ENCODE data around the gene DCX.

The DCX gene

GRCh38 chrX:111394569-111394968 is 17.4 kb downstream of the DCX start:
- Mint-ChIP-seq H3K4me1 (ENCODE audit: low read depth) (no peaks in the 10 kb centered on the region), H3K27ac (no peak overlapping the region), H3K36me3 (ENCODE audit: low read depth) (no peaks in the 10 kb centered on the region), H3K9me3 (no peaks in the 10 kb centered on the region), H3K4me3 (no peak overlapping the region), H3K27me3 (no peaks in the 10 kb centered on the region)
- intact Hi-C loops (cut with micrococcal nuclease) = no loop called here

- no peaks in the 10 kb centered on the region for H3K9me3 Mint-ChIP-seq
- H3K4me1 Mint-ChIP-seq (ENCODE audit: low read depth) = no peaks in the 10 kb centered on the region
These were observed 24.4 kb downstream of the DCX start for GRCh38 chrX:111387470-111388070.

GRCh38 chrX:111386615-111387233 is 25.3 kb downstream of the DCX start:
- Mint-ChIP-seq H3K27ac (no peak overlapping the region), H3K27me3 (no peaks in the 10 kb centered on the region), H3K4me1 (ENCODE audit: low read depth) (no peaks in the 10 kb centered on the region), H3K9me3 (no peaks in the 10 kb centered on the region), H3K4me3 (no peak overlapping the region), H3K36me3 (ENCODE audit: low read depth) (no peaks in the 10 kb centered on the region)
- intact Hi-C loops (cut with micrococcal nuclease) = no loop called here

More at GRCh38 chrX:111387470-111388070, 24.4 kb downstream of the DCX start:
- Mint-ChIP-seq H3K27me3 (no peaks in the 10 kb centered on the region), H3K4me3 (no peak overlapping the region), H3K36me3 (ENCODE audit: low read depth) (no peaks in the 10 kb centered on the region), H3K27ac (no peak overlapping the region)
- intact Hi-C loops (cut with micrococcal nuclease) = no loop called here

- intact Hi-C loops (cut with micrococcal nuclease) = no loop called here
- Mint-ChIP-seq H3K9me3 (no peaks in the 10 kb centered on the region), H3K4me3 (no peak overlapping the region), H3K4me1 (ENCODE audit: low read depth) (no peaks in the 10 kb centered on the region), H3K27me3 (no peaks in the 10 kb centered on the region), H3K36me3 (ENCODE audit: low read depth) (no peaks in the 10 kb centered on the region), H3K27ac (no peak overlapping the region)
These were observed 25.9 kb downstream of the DCX start for GRCh38 chrX:111386077-111386476.

- Mint-ChIP-seq H3K4me1 (ENCODE audit: low read depth) (no peaks in the 10 kb centered on the region), H3K4me3 (no peak overlapping the region), H3K36me3 (ENCODE audit: low read depth) (no peaks in the 10 kb centered on the region), H3K27ac (no peak overlapping the region), H3K9me3 (no peaks in the 10 kb centered on the region), H3K27me3 (no peaks in the 10 kb centered on the region)
- intact Hi-C loops (cut with micrococcal nuclease) = no loop called here
These were observed 29.7 kb downstream of the DCX start for GRCh38 chrX:111382277-111382676.

GRCh38 chrX:111376897-111377578 is 35.0 kb downstream of the DCX start:
- Mint-ChIP-seq H3K27me3 (no peaks in the 10 kb centered on the region), H3K9me3 (no peaks in the 10 kb centered on the region), H3K4me1 (ENCODE audit: low read depth) (no peaks in the 10 kb centered on the region), H3K27ac (no peak overlapping the region), H3K36me3 (ENCODE audit: low read depth) (no peaks in the 10 kb centered on the region), H3K4me3 (no peak overlapping the region)
- intact Hi-C loops (cut with micrococcal nuclease) = no loop called here

GRCh38 chrX:111376486-111376885 is 35.5 kb downstream of the DCX start:
- H3K36me3 Mint-ChIP-seq (ENCODE audit: low read depth) = no peaks in the 10 kb centered on the region
- H3K4me1 Mint-ChIP-seq (ENCODE audit: low read depth) = no peaks in the 10 kb centered on the region
- no peaks in the 10 kb centered on the region for H3K27me3 Mint-ChIP-seq
- intact Hi-C loops (cut with micrococcal nuclease) = no loop called here
- no peak overlapping the region for H3K27ac Mint-ChIP-seq
- H3K9me3 Mint-ChIP-seq = no peaks in the 10 kb centered on the region
- no peak overlapping the region for H3K4me3 Mint-ChIP-seq

GRCh38 chrX:111375747-111376146 is 36.2 kb downstream of the DCX start:
- Mint-ChIP-seq H3K27ac (no peak overlapping the region), H3K27me3 (no peaks in the 10 kb centered on the region), H3K9me3 (no peaks in the 10 kb centered on the region), H3K36me3 (ENCODE audit: low read depth) (no peaks in the 10 kb centered on the region), H3K4me1 (ENCODE audit: low read depth) (no peaks in the 10 kb centered on the region), H3K4me3 (no peak overlapping the region)
- intact Hi-C loops (cut with micrococcal nuclease) = no loop called here

- Mint-ChIP-seq H3K4me1 (ENCODE audit: low read depth) (no peaks in the 10 kb centered on the region), H3K4me3 (no peak overlapping the region), H3K27me3 (no peaks in the 10 kb centered on the region), H3K9me3 (no peaks in the 10 kb centered on the region), H3K27ac (no peak overlapping the region), H3K36me3 (ENCODE audit: low read depth) (no peaks in the 10 kb centered on the region)
- intact Hi-C loops (cut with micrococcal nuclease) = no loop called here
These were observed 39.9 kb downstream of the DCX start for GRCh38 chrX:111372086-111372485.

- Mint-ChIP-seq H3K9me3 (no peaks in the 10 kb centered on the region), H3K27ac (no peak overlapping the region), H3K4me1 (ENCODE audit: low read depth) (no peaks in the 10 kb centered on the region), H3K27me3 (no peaks in the 10 kb centered on the region), H3K36me3 (ENCODE audit: low read depth) (no peaks in the 10 kb centered on the region), H3K4me3 (no peak overlapping the region)
- intact Hi-C loops (cut with micrococcal nuclease) = no loop called here
These were observed 46.1 kb downstream of the DCX start for GRCh38 chrX:111365770-111366325.

GRCh38 chrX:111363741-111364140 is 48.3 kb downstream of the DCX start:
- no peak overlapping the region for H3K4me3 Mint-ChIP-seq
- H3K27ac Mint-ChIP-seq = no peak overlapping the region
- H3K4me1 Mint-ChIP-seq (ENCODE audit: low read depth) = no peaks in the 10 kb centered on the region
- intact Hi-C loops (cut with micrococcal nuclease) = no loop called here
- H3K36me3 Mint-ChIP-seq (ENCODE audit: low read depth) = no peaks in the 10 kb centered on the region
- H3K27me3 Mint-ChIP-seq = no peaks in the 10 kb centered on the region
- H3K9me3 Mint-ChIP-seq = no peaks in the 10 kb centered on the region

- Mint-ChIP-seq H3K4me1 (ENCODE audit: low read depth) (no peaks in the 10 kb centered on the region), H3K4me3 (no peak overlapping the region), H3K27me3 (no peaks in the 10 kb centered on the region), H3K36me3 (ENCODE audit: low read depth) (no peaks in the 10 kb centered on the region), H3K9me3 (no peaks in the 10 kb centered on the region), H3K27ac (no peak overlapping the region)
- intact Hi-C loops (cut with micrococcal nuclease) = no loop called here
These were observed 50.2 kb downstream of the DCX start for GRCh38 chrX:111361751-111362150.

GRCh38 chrX:111360839-111361238 is 51.2 kb downstream of the DCX start:
- Mint-ChIP-seq H3K36me3 (ENCODE audit: low read depth) (no peaks in the 10 kb centered on the region), H3K27me3 (no peaks in the 10 kb centered on the region), H3K9me3 (no peaks in the 10 kb centered on the region), H3K4me1 (ENCODE audit: low read depth) (no peaks in the 10 kb centered on the region), H3K4me3 (no peak overlapping the region), H3K27ac (no peak overlapping the region)
- intact Hi-C loops (cut with micrococcal nuclease) = no loop called here

GRCh38 chrX:111355523-111356115 is 56.4 kb downstream of the DCX start:
- no peaks in the 10 kb centered on the region for H3K27me3 Mint-ChIP-seq
- no peak overlapping the region for H3K27ac Mint-ChIP-seq
- H3K36me3 Mint-ChIP-seq (ENCODE audit: low read depth) = no peaks in the 10 kb centered on the region
- intact Hi-C loops (cut with micrococcal nuclease) = no loop called here
- H3K9me3 Mint-ChIP-seq = no peaks in the 10 kb centered on the region
- no peaks in the 10 kb centered on the region for H3K4me1 Mint-ChIP-seq (ENCODE audit: low read depth)
- H3K4me3 Mint-ChIP-seq = no peak overlapping the region

Measured in dendritic cell treated with granulocyte-macrophage colony-stimulating factor and Interleukin-4, amounts not matched to agents 40 ng/mL and 50 ng/mL, for 4 days (primary cell).